Activated CD4-positive, CD25-positive, alpha-beta regulatory T cell (primary cell): Measurements from ENCODE around the gene SERPINB1.
A peak's percentile ranks its signal among the peaks of the same experiment; 100 is the strongest.

Experiments
- DNase-seq, 4 experiments: peaks; one replicate each; lab custom pipeline; 2025; lab: John Stamatoyannopoulos, UW

Gene SERPINB1

DNA sequence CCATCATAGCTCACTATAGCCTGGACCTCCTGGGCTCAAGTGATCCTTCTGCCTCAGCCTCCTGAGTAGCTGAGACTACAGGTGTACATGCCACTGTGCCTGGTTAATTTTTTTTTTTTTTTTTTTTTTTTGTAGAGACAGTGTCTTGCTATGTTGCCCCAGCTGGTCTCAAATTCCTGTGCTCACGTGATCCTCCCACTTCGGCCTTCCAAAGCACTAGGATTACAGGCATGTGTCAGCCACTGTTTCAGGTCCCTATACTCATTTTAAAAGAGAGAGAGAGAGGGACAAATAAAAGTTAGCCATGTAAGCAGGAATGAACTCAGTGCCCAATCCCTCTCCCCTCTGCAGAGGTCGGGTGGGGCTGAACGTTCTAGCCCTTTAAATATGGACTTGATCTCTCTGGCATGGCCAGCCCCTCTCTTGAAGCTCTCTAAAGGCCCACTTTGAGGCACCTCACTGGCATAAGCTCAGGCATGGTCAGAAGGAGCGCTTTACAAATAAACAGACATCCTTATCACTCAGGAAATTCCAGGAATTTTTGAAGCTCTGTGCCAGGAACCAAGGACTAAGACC, 9.0 kb upstream of the SERPINB1 start:
- DNase-seq, result no peak

DNA sequence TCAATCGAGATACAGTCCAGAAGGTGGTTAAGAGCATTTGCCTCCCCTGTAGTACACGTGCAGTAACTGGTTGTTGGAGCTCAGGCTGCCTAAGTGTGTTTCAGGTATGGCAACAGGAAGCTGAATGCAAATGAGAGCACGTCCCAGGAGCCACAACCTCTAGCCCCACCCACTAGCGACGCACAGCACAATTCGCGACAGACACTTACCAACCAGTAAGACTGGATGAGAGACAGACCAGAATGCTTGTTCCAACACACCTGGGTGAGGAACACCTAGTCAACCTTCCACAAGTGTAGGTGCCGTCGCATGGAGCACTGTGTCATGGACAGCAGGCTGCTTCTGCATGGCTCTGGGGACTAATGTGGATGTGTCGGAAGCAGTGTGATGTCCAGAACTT, 7.2 kb upstream of the SERPINB1 start:
- peak in 2 of 4 experiments; percentile 56 to 66 for DNase-seq

- DNase-seq, result no peak
Observed at GRCh38 chr6:2845880-2846208, 4.2 kb upstream of the SERPINB1 start.

DNA sequence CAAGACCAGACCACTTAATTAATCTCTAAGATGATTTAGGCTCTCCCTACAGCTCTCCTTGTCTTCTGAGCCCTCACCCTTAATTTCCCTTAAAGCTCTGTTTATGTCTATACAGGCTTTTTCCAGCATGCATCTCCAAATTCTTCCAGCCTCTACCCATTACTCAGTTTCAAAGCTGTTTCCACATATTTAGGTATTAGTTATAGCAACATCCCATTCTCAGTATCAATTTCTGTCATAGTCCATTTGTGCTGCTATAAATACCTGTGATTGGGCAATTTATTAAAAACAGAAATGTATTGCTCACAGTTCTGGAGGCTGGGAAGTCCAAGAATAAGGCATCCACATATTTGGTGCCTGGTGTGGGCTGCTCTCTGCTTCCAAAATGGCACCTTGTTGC, 2.3 kb upstream of the SERPINB1 start:
- DNase-seq, result no peak

- DNase-seq, result no peak
Observed at GRCh38 chr6:2843138-2843740, 1.6 kb upstream of the SERPINB1 start.

DNA sequence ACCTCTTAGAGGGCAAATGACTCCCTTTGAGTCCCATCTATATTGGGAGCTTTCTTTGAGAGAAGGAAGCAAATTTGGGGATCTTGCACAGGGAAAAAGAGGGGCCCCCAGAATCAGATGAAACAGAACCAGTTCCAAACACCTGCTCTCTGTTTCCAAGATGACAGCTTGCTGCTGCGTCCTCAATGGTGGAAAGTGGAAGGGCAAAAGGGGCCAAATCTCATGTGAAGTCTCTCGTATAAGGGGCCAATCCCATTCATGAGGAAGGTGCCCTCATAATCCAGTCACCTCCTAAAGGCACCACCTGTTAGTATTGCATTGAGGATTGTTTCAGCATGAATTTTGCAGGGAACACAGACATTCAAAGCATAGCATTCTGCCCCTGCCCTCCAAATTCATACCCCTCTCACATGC, 483 bp upstream of the SERPINB1 start:
- DNase-seq, result no peak

DNA sequence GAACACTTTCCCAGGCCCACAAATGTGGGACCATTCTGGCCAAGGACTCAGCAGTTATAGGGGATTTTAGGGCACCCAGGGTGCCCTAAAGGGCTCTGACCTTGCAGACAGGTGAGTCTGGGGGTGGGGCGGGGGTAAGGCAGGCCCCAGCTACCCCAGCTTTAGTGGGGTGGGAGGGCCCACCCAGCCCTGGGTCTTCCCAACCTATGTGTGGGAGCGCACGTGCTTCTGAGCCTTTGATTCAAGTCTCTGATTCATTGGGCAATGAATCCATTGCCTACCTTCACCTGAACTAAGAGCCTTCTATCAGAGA, 958 bp downstream of the SERPINB1 start:
- DNase-seq, result no peak

GRCh38 chr6:2839982-2840748, 1.5 kb downstream of the SERPINB1 start:
- no peak for DNase-seq

GRCh38 chr6:2839195-2839981, 2.3 kb downstream of the SERPINB1 start:
- DNase-seq, result no peak

DNA sequence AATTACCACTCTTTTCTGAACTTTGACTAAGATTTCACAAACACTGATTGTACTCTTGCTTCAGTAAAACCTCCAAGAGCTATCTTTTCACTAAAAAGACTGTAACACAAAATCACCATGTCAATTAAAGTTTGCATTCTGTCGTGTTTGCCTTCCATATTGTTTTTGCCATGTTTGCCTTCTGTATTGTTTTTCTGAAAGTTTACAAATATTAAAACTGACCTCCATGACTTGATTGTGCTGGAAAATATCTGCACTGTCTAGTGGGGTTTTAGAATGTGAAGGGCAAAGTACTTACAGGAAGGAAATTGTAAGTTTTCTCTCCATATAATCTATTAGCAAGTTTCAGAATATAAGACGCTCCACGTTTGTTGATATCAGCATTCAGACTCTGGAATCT, 3.4 kb downstream of the SERPINB1 start:
- no peak for DNase-seq

GRCh38 chr6:2834262-2834661, 7.4 kb downstream of the SERPINB1 start:
- DNase-seq, result no peak

DNA sequence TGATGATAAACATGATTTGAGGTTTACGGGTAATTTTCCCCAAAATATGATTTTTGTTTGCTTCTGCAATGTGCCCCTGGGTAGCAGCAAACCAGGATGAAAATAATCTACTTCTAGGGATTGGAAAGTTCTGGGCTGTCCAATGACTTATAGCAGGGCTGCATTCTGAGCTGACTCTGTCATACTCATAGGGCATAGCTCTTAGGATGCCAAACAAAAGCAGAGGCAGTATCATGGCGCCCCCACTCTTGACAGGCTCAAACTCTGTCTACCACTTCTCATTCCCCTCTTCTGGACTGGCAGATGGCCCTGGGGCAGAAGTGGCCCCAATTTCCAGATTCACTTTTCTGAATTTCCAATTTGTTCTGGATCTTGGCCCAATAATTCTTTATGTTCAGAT, 10.3 kb downstream of the SERPINB1 start:
- DNase-seq, result no peak

- no peak for DNase-seq
Observed at GRCh38 chr6:2830183-2830582, 11.5 kb downstream of the SERPINB1 start.

GRCh38 chr6:2829253-2829652, 12.4 kb downstream of the SERPINB1 start:
- DNase-seq, result no peak

DNA sequence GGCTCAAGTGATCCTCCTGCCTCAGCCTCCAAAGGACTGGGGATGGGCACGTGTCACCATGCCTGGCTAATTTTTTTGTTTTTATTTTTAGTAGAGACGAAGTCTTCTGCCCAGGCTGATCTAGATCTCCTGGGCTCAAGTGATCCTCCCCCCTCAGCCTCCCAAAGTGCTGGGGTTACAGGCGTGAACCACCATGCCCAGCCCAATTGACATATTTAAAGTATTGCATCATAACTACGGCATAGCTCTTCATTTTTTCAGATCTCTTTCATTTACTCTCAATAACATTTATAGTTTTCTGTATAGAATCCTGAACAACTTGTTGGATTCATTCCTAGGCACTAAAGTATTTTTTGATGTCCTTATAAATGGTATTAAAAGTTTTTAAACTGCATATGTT, 13.0 kb downstream of the SERPINB1 start:
- no peak for DNase-seq

DNA sequence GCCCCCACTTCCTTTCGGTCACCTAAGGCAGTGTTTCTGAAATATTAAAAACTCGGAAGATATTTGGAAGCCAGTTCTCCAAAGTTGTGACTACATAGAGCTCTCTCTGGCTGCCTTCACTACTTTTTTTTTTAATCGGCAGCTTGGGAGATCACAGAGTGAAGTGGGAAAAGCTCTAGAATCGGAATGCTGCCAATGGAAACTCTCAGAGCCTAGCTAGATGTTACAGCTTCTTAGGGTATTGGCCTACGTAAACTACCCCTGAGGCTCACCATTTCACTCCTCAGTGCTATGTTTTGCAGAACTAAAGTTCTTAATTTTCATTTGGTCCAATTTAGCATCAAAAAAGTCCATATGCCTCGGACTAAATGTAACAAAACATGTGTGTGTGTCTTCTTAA, 14.5 kb downstream of the SERPINB1 start:
- DNase-seq, result no peak

GRCh38 chr6:2826131-2826530, 15.5 kb downstream of the SERPINB1 start:
- DNase-seq, result no peak

DNA sequence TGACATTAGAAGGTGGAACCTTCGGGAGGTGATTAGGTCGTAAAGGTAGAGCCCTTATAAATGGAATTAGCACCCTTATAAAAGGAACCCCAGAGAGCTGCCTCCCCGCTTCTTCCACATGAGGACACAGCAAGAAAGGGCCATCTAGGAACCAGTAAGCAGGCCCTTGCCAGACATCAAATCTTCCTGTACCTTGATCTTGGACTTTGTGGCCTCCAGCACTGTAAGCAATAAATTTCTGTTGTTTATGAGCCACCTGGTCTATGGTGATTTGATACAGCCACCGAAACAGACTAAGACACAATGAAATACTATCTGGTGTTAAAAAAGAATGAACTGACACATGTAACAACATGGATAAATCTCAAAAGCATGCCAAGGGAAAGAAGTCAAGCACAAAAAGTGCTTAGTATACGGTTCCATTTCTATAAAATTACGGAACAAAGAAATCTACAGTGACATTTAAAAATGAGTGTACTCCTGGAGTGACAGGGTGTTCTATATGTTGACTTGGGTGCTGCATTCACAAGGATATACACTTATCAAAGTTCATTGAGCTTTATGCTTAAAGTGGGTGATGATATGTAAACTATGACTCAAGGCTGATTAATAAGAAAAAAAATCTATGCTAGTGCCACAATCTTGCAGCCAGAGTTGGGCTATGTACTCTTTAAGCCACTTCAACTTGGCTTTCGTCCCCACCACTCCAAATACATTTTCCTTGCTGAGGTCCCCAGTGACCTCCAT, 18.4 kb downstream of the SERPINB1 start:
- DNase-seq, result no peak

GRCh38 chr6:2821554-2821953, 20.1 kb downstream of the SERPINB1 start:
- no peak for DNase-seq

- DNase-seq, result no peak
Observed at GRCh38 chr6:2820415-2820814, 21.2 kb downstream of the SERPINB1 start.

GRCh38 chr6:2819978-2820377, 21.7 kb downstream of the SERPINB1 start:
- no peak for DNase-seq

GRCh38 chr6:2819115-2819514, 22.5 kb downstream of the SERPINB1 start:
- DNase-seq, result no peak
